ENCODE results near the gene HOXD13.

HOXD13 gene

GRCh38 chr2:176096986-176097819 is 4.7 kb downstream of the HOXD13 start:
- no peaks in the 10 kb centered on the region; the same call in 1 of the 2 replicates for H3K27me3 ChIP-seq (replicated peaks; ENCODE audit: insufficient read depth, low read length)
- 0 out of 2 replicates have a peak, but pooled peaks cover 5% of the 10 kb centered on the region for H3K4me1 ChIP-seq (ENCODE audit: low read length)
- no peaks in the 10 kb centered on the region for H3K9me3 ChIP-seq (replicated peaks; ENCODE audit: insufficient read depth, low read length)
- H3K4me3 ChIP-seq (ENCODE audit: low read length), result peak overlapping the region; percentile 66
- H3K36me3 ChIP-seq (replicated peaks; ENCODE audit: insufficient read depth, low read length), result no peaks in the 10 kb centered on the region
- H3K79me2 ChIP-seq (ENCODE audit: low read length), result no peaks in the 10 kb centered on the region
- no peaks in the 10 kb centered on the region for H4K20me1 ChIP-seq (ENCODE audit: insufficient read depth, low read length)
- peak overlapping the region; percentile 81 for H2AFZ ChIP-seq (ENCODE audit: low read length)
- peak overlapping the region; percentile 60 for H3K9ac ChIP-seq (ENCODE audit: low read length)
- H3K4me2 ChIP-seq (ENCODE audit: low read depth, low read length), result peak overlapping the region; percentile 95
- TF ChIP-seq CTCF (IDR thresholded peaks at IDR 0.05; ENCODE audit: low read length), result peak; percentile 86
- no peak for TF ChIP-seq EZH2phosphoT487 (IDR thresholded peaks at IDR 0.05; ENCODE audit: low read length)
- no peak for TF ChIP-seq EZH2 (optimal IDR thresholded peaks at IDR 0.05; ENCODE audit: low read depth, low read length)
- peak; percentile 84 for DNase-seq
- peak overlapping the region; percentile 81 for H3K27ac ChIP-seq (ENCODE audit: low read length)
- H3F3A ChIP-seq (ENCODE audit: insufficient read depth, low read length), result peaks cover 17% of the 10 kb centered on the region
- H3K9me2 ChIP-seq (replicated peaks; ENCODE audit: insufficient read depth, low read length), result no peaks in the 10 kb centered on the region

GRCh38 chr2:176097820-176098365 is 5.4 kb downstream of the HOXD13 start:
- H3K27me3 ChIP-seq (replicated peaks; ENCODE audit: insufficient read depth, low read length), result no peaks in the 10 kb centered on the region; the same call in 1 of the 2 replicates

More at GRCh38 chr2:176097820-176098365, 5.4 kb downstream of the HOXD13 start:
- peak overlapping the region; percentile 81 for H2AFZ ChIP-seq (ENCODE audit: low read length)
- no peaks in the 10 kb centered on the region for H3K9me3 ChIP-seq (replicated peaks; ENCODE audit: insufficient read depth, low read length)
- peak overlapping the region; percentile 60; the same call in 1 of the 2 replicates for H3K9ac ChIP-seq (ENCODE audit: low read length)
- peaks cover 17% of the 10 kb centered on the region for H3F3A ChIP-seq (ENCODE audit: insufficient read depth, low read length)
- no peaks in the 10 kb centered on the region for H3K79me2 ChIP-seq (ENCODE audit: low read length)
- H3K36me3 ChIP-seq (replicated peaks; ENCODE audit: insufficient read depth, low read length), result no peaks in the 10 kb centered on the region
- no peak overlapping the region for H3K27ac ChIP-seq (ENCODE audit: low read length)
- H4K20me1 ChIP-seq (ENCODE audit: insufficient read depth, low read length), result no peaks in the 10 kb centered on the region
- peak overlapping the region; percentile 95 for H3K4me2 ChIP-seq (ENCODE audit: low read depth, low read length)
- DNase-seq, result no peak
- H3K4me3 ChIP-seq (ENCODE audit: low read length), result peak overlapping the region; percentile 66
- no peaks in the 10 kb centered on the region for H3K9me2 ChIP-seq (replicated peaks; ENCODE audit: insufficient read depth, low read length)
- TF ChIP-seq EZH2 (optimal IDR thresholded peaks at IDR 0.05; ENCODE audit: low read depth, low read length) (no peak), CTCF (IDR thresholded peaks at IDR 0.05; ENCODE audit: low read length) (no peak; the same call in 1 of the 2 replicates), EZH2phosphoT487 (IDR thresholded peaks at IDR 0.05; ENCODE audit: low read length) (no peak)
- 0 out of 2 replicates have a peak, but pooled peaks cover 5% of the 10 kb centered on the region for H3K4me1 ChIP-seq (ENCODE audit: low read length)

All from MM.1S (cell line).